Psoas muscle (tissue), 8 donors: ENCODE results near the gene ARAP1. TPM values are rescaled to one million over a fixed set of nuclear protein-coding genes. Genes with fewer than 3 reads are reported as not detected.

Experiments used
- ATAC-seq, 4 donors: fragments of 200-7000 bp; cut with Tn5 transposase; one replicate each; pipeline ENCODE4 v1.9.1; 2020; ENCODE audit warnings: moderate library complexity in 3 of 4, mild to moderate bottlenecking in 2 of 4
- DNase-seq, 2 donors: peaks; one replicate each; pipeline ENCODE4 v3.0.0-alpha.2; 2020
- H3K27ac ChIP-seq: fragments of 200-600 bp; one replicate; pipeline ENCODE4 v1.8.0; 2022
- H3K27me3 ChIP-seq, 3 donors: fragments of 200-600 bp in 1 of 3; one replicate each; pipeline versions ENCODE4 v1.6.1 to v1.8.0; 2013 to 2022; ENCODE audit warnings: low read length in 2 of 3, mild to moderate bottlenecking in 2 of 3, moderate library complexity in 1 of 3; ENCODE audit not compliant: insufficient read depth in 3 of 3
- H3K36me3 ChIP-seq, 2 donors: fragments of 200-600 bp in 1 of 2; one replicate each; pipeline versions ENCODE4 v1.6.1 to v1.8.0; 2013 to 2022; ENCODE audit warnings: low read depth in 1 of 2, mild to moderate bottlenecking in 1 of 2, moderate library complexity in 1 of 2; ENCODE audit not compliant: insufficient read depth in 1 of 2
- H3K4me1 ChIP-seq: fragments of 200-600 bp; one replicate; pipeline ENCODE4 v1.8.0; 2022
- H3K4me3 ChIP-seq: fragments of 200-600 bp; one replicate; pipeline ENCODE4 v1.8.0; 2022; ENCODE audit warnings: mild to moderate bottlenecking
- H3K9me3 ChIP-seq: fragments of 200-600 bp; one replicate; pipeline ENCODE4 v1.8.0; 2022
- CTCF ChIP-seq: fragments of 200-600 bp; IDR thresholded peaks from one replicate; pipeline ENCODE4 v1.8.0; 2022; ENCODE audit warnings: antibody characterized with exemption
- WGBS, 3 donors: extraction: QIAGEN DNeasy Blood & Tissue Kit; methylation state at CpG; one replicate each; pipeline versions ENCODE4 v1.1.6 to v1.1.7; 2013; 5-methylcytosine and 5-hydroxymethylcytosine counted together
- intact Hi-C, 2 donors: fragments of 100-400 bp; cut with DNase I; formaldehyde crosslinking; loops; one replicate each; pipeline versions ENCODE4 v1.11.0 to v1.14.2; 2022
- polyA plus RNA-seq, 3 donors: library from polyadenylated mRNA; stranded (reverse); fragments of 200-250 nt; gene quantifications; one replicate each; pipeline ENCODE4 v1.2.3, GENCODE V29; 2013
- total RNA-seq, 4 donors: library from RNA; stranded (reverse); fragmentation: NEBNext Ultra II Directional in 2 of 4; extraction: Animal tissue kit (Norgen Biotek cat#: 25700) in 2 of 4; gene quantifications; one replicate each; pipeline versions ENCODE4 v1.2.1 to v1.2.4, GENCODE V29; 2021 to 2023
- donor health status: healthy with polysubstance abuse.
- donor health status: DM: no; HTN: no; CAD: no; lungs with moderate emphysema.
- donor health status: Bipolar disorder and iron deficiency.
- donor health status: healthy.
- donor health status: DM: yes; HTN: yes; CAD: no.
- donor health status: DM: no; HTN: no; CAD: no.
- donor health status: DM: no; HTN: no; CAD: no.
- donor health status: DM: yes; HTN: yes; CAD: no.

Gene ARAP1
- total and polyA plus RNA-seq, 7 donors, result 16.0 to 27.5 (median 18.6) TPM

- TF ChIP-seq CTCF, result no peak
- H3K27ac ChIP-seq, result no peak overlapping the region
- H3K27me3 ChIP-seq, result no peaks in the 10 kb centered on the region
- no peaks in the 10 kb centered on the region for H3K9me3 ChIP-seq
- 89 to 92% (median 90%) methylated on average over 8 of the region's 8 CpGs for WGBS, 3 donors
- intact Hi-C loops, result no loop called here
- peak in 1 of 2 donors; percentile 18 for DNase-seq
- peaks cover 11% of the 10 kb centered on the region for H3K4me1 ChIP-seq
- ATAC-seq, result no peak
- peaks cover 0 to 12% of the 10 kb centered on the region in 2 donors for H3K36me3 ChIP-seq
- no peak overlapping the region for H3K4me3 ChIP-seq
Measured at GRCh38 chr11:72754149-72754543, 1.9 kb upstream of the ARAP1 start.

- Histone ChIP-seq H3K4me3 (peak overlapping the region; percentile 84), H3K27me3 (no peaks in the 10 kb centered on the region), H3K36me3 (peaks cover 0 to 12% of the 10 kb centered on the region in 2 donors), H3K9me3 (no peaks in the 10 kb centered on the region), H3K27ac (peak overlapping the region; percentile 77), H3K4me1 (peaks cover 11% of the 10 kb centered on the region)
- DNase-seq (peak in 1 of 2 donors; percentile 57), ATAC-seq (peak in 2 of 4 donors; percentile 25 to 32)
- intact Hi-C loops, result loop anchor here in 1 of 2 donors (2.0 kb wide), 1 partner anchor 29 kb away; no protein-coding TSS in a partner anchor
- no peak for TF ChIP-seq CTCF
- 92 to 95% (median 92%) methylated on average over 9 of the region's 9 CpGs for WGBS, 3 donors
Measured at GRCh38 chr11:72753341-72754148, 1.3 kb upstream of the ARAP1 start.

- Histone ChIP-seq H3K4me3 (peak overlapping the region; percentile 84), H3K27me3 (no peaks in the 10 kb centered on the region), H3K27ac (peak overlapping the region; percentile 77), H3K4me1 (peaks cover 11% of the 10 kb centered on the region), H3K9me3 (no peaks in the 10 kb centered on the region), H3K36me3 (peaks cover 0 to 4% of the 10 kb centered on the region in 2 donors)
- 50 to 59% (median 56%) methylated on average over 19 of the region's 19 CpGs for WGBS, 3 donors
- ATAC-seq (peak in 1 of 4 donors; percentile 19), DNase-seq (peak in 1 of 2 donors; percentile 49)
- no peak for TF ChIP-seq CTCF
- intact Hi-C loops, result loop anchor here in 1 of 2 donors (2.0 kb wide), 1 partner anchor 27 kb away; no protein-coding TSS in a partner anchor
Measured at GRCh38 chr11:72751116-72752087, 806 bp downstream of the ARAP1 start.

- Histone ChIP-seq H3K27me3 (no peaks in the 10 kb centered on the region), H3K36me3 (peaks cover 0 to 4% of the 10 kb centered on the region in 2 donors), H3K9me3 (no peaks in the 10 kb centered on the region), H3K4me3 (no peak overlapping the region), H3K27ac (no peak overlapping the region), H3K4me1 (peaks cover 11% of the 10 kb centered on the region)
- no peak for TF ChIP-seq CTCF
- peak in 1 of 2 donors; percentile 24 for DNase-seq
- 82 to 84% (median 82%) methylated on average over 2 of the region's 2 CpGs for WGBS, 3 donors
- intact Hi-C loops, result no loop called here
- ATAC-seq, result no peak
Measured at GRCh38 chr11:72750556-72751115, 1.6 kb downstream of the ARAP1 start.
